Measurements from ENCODE around the gene PWWP2B. TPM values are rescaled to one million over a fixed set of nuclear protein-coding genes. Genes with fewer than 3 reads are reported as not detected.

PWWP2B gene
- total and polyA plus RNA-seq, 2 of the 4 experiments (the other 2 are of a cell fraction) = 1.7 to 2.2 TPM

- ChIA-PET POLR2A (ENCODE audit: unreplicated experiment) (no interaction called here), CTCF (no interaction called here)
- Histone ChIP-seq H2AK9ac (replicated peaks; ENCODE audit: low read depth, low read length, poor library complexity) (no peak overlapping the region), H3K4me1 (ENCODE audit: control insufficient read depth, insufficient read depth, low read length) (0 out of 2 replicates have a peak, but pooled peaks cover 2% of the 10 kb centered on the region), H3K27me3 (ENCODE audit: control insufficient read depth, insufficient read depth, low read length) (peaks cover 4% of the 10 kb centered on the region; the same call in 1 of the 2 replicates), H3K27ac (ENCODE audit: insufficient read depth, low read length) (no peak overlapping the region), H4K8ac (ENCODE audit: low read depth in 2 of 2, low read length in 2 of 2) (no peak overlapping the region), H3K79me1 (ENCODE audit: low read depth in 1 of 2, low read length in 2 of 2) (no peaks in the 10 kb centered on the region), H3K14ac (replicated peaks; ENCODE audit: low read depth, low read length) (no peak overlapping the region), H4K91ac (ENCODE audit: insufficient read depth, low read depth, low read length) (no peak overlapping the region), H3K23ac (ENCODE audit: low read depth, low read length) (no peak overlapping the region), H4K5ac (ENCODE audit: low read depth, low read length) (no peak overlapping the region), H2AK5ac (ENCODE audit: low read depth, low read length) (no peak overlapping the region), H3K4ac (ENCODE audit: low read depth, low read length) (no peak overlapping the region), H2BK5ac (ENCODE audit: low read depth, low read length, poor library complexity, severe bottlenecking) (no peak overlapping the region), H3K56ac (ENCODE audit: extremely low read depth, insufficient read depth, low read length) (no peak overlapping the region), H3K9ac (ENCODE audit: low read depth, low read length) (no peak overlapping the region), H3K18ac (ENCODE audit: low read depth, low read length) (no peak overlapping the region), H2AFZ (replicated peaks; ENCODE audit: low read length, poor library complexity) (no peak overlapping the region), H3K4me2 (ENCODE audit: low read depth, low read length) (no peak overlapping the region), H3K36me3 (ENCODE audit: control insufficient read depth, insufficient read depth, low read length) (no peaks in the 10 kb centered on the region), H3K4me3 (ENCODE audit: insufficient read depth, low read depth, low read length) (no peak overlapping the region), H3K9me1 (ENCODE audit: insufficient read depth, low read length) (no peaks in the 10 kb centered on the region), H4K20me1 (ENCODE audit: insufficient read depth, low read length) (no peaks in the 10 kb centered on the region), H3K9me3 (ENCODE audit: control insufficient read depth, insufficient read depth, low read length) (peaks cover 2% of the 10 kb centered on the region), H2BK20ac (ENCODE audit: low read depth, low read length) (no peak overlapping the region), H2BK15ac (ENCODE audit: low read depth, low read length) (no peak overlapping the region), H2BK120ac (ENCODE audit: low read depth, low read length) (no peak overlapping the region)
- BruUV-seq (replicated peaks) = no TSS peak
- ATAC-seq (ENCODE audit: low read depth) (no peak), DNase-seq (no peak)
- no CpG with 5 or more reads among the region's 8 CpGs for WGBS, 2 experiments (ENCODE audit: extremely low coverage in 2 of 2, insufficient read length in 1 of 2)
- dilution Hi-C loops (cut with HindIII; ENCODE audit: low sequenced_read_pairs, unreplicated experiment) (no loop called here), in situ Hi-C loops (cut with MboI; ENCODE audit: low sequenced_read_pairs) (no loop called here), intact Hi-C loops (cut with micrococcal nuclease) (no loop called here)
- TF ChIP-seq MXI1 (IDR thresholded peaks at IDR 0.05; ENCODE audit: borderline replicate concordance, low read depth, low read length) = no peak
These were observed 13.9 kb upstream of the PWWP2B start for GRCh38 chr10:132383101-132383500.

Data from IMR-90 (cell line).